SK-N-SH (cell line): ENCODE data around the gene DENND2C. TPM values are rescaled to one million over a fixed set of nuclear protein-coding genes. Genes with fewer than 3 reads are reported as not detected.

Experiments used
- CTCF ChIA-PET: fragments of 300-600, 350-600 bp; formaldehyde crosslinking; extraction: SDS; loops from one replicate; lab custom pipeline; 2021; lab: Yijun Ruan, JAX
- POLR2A ChIA-PET: fragments of 350-600 bp; sonication (Branson Sonifier 250); formaldehyde crosslinking; extraction: SDS; loops from one replicate; lab custom pipeline; 2020; ENCODE audit warnings: antibody characterized with exemption, inconsistent platforms; lab: Yijun Ruan, JAX
- DNase-seq: peaks from one replicate; pipeline ENCODE4 v3.0.0; 2012
- H2AFZ ChIP-seq: fragments of 200-600 bp; sonication (generic); 2 replicates; pipeline ENCODE4 v1.8.1; 2016; ENCODE audit warnings: antibody characterized with exemption, mild to moderate bottlenecking, low read depth
- H3F3A ChIP-seq: fragments of 200-600 bp; sonication (generic); replicated peaks from 2 replicates; pipeline ENCODE3; 2016; ENCODE audit warnings: antibody characterized with exemption, mild to moderate bottlenecking; ENCODE audit not compliant: insufficient read depth
- H3K27ac ChIP-seq, 2 experiments: fragments of 200-500 bp in 1 of 2; fragments of 200-600 bp in 1 of 2; sonication (Bioruptor generic) in 1 of 2; sonication (generic), shearing (Covaris generic) in 1 of 2; 2 replicates each; pipeline versions ENCODE4 v1.5.1 to v1.6.1; 2014 to 2016; ENCODE audit warnings: low read depth in 2 of 2, inconsistent platforms in 1 of 2, low read length in 1 of 2, mild to moderate bottlenecking in 1 of 2, mixed read lengths in 1 of 2
- H3K27me3 ChIP-seq: fragments of 200-600 bp; sonication (generic), shearing (Covaris generic); 2 replicates; pipeline ENCODE4 v1.6.1; 2016; ENCODE audit warnings: mixed run types; ENCODE audit not compliant: insufficient read depth
- H3K36me3 ChIP-seq, 2 experiments: fragments of 200-500 bp in 1 of 2; fragments of 200-600 bp in 1 of 2; sonication (Bioruptor generic) in 1 of 2; sonication (generic) in 1 of 2; replicated peaks in 1 of 2; 2 replicates each; pipeline versions ENCODE3 to v1.5.1; 2014 to 2016; ENCODE audit warnings: low read length in 1 of 2, mild to moderate bottlenecking in 1 of 2; ENCODE audit not compliant: insufficient read depth in 2 of 2, control insufficient read depth in 1 of 2
- H3K4me1 ChIP-seq, 2 experiments: fragments of 200-500 bp in 1 of 2; fragments of 200-600 bp in 1 of 2; sonication (Bioruptor generic) in 1 of 2; sonication (generic), shearing (Covaris generic) in 1 of 2; 2 replicates each; pipeline versions ENCODE4 v1.5.1 to v1.6.1; 2014 to 2016; ENCODE audit warnings: low read depth in 1 of 2, low read length in 1 of 2, mixed run types in 1 of 2; ENCODE audit not compliant: insufficient read depth in 2 of 2, control insufficient read depth in 1 of 2
- H3K4me2 ChIP-seq: fragments of 200-600 bp; sonication (generic), shearing (Covaris generic); 2 replicates; pipeline ENCODE4 v1.6.1; 2017; ENCODE audit warnings: mixed run types
- H3K4me3 ChIP-seq, 2 experiments: fragments of 200-500 bp in 1 of 2; fragments of 200-600 bp in 1 of 2; sonication (Bioruptor generic) in 1 of 2; sonication (generic), shearing (Covaris generic) in 1 of 2; 2 replicates each; pipeline versions ENCODE4 v1.5.1 to v1.8.1; 2014 to 2016; ENCODE audit warnings: low read depth in 2 of 2, inconsistent platforms in 1 of 2, low read length in 1 of 2, mild to moderate bottlenecking in 1 of 2, mixed read lengths in 1 of 2, moderate library complexity in 1 of 2
- H3K79me2 ChIP-seq: fragments of 200-600 bp; sonication (generic); 2 replicates; pipeline ENCODE4 v1.8.1; 2017; ENCODE audit warnings: mild to moderate bottlenecking; ENCODE audit not compliant: insufficient read depth
- H3K9ac ChIP-seq: fragments of 200-600 bp; sonication (generic); 2 replicates; pipeline ENCODE4 v1.6.1; 2017; ENCODE audit warnings: mixed run types
- H3K9me2 ChIP-seq: fragments of 200-600 bp; sonication (generic); 2 replicates; pipeline ENCODE4 v1.6.1; 2017; ENCODE audit warnings: mixed run types
- H3K9me3 ChIP-seq: fragments of 200-600 bp; sonication (generic); 2 replicates; pipeline ENCODE4 v1.6.1; 2017; ENCODE audit warnings: mixed run types, mild to moderate bottlenecking, moderate library complexity
- H4K20me1 ChIP-seq: fragments of 200-600 bp; sonication (generic); 2 replicates; pipeline ENCODE4 v1.6.1; 2017; ENCODE audit warnings: mild to moderate bottlenecking, mixed run types; ENCODE audit not compliant: insufficient read depth
- CHD2 ChIP-seq: fragments of 150-350 bp; IDR thresholded peaks from 2 replicates; pipeline ENCODE4 v1.6.1; 2018; ENCODE audit warnings: low read length; ENCODE audit not compliant: partially characterized antibody
- ELF1 ChIP-seq: IDR thresholded peaks from 2 replicates; pipeline ENCODE4 v1.4.0; 2012
- FOXJ3 ChIP-seq: sonication (generic); formaldehyde crosslinking; IDR thresholded peaks from 2 replicates; pipeline ENCODE4 v1.5.1; 2020; ENCODE audit warnings: mild to moderate bottlenecking, missing genetic modification reagents
- GABPA ChIP-seq: IDR thresholded peaks from 2 replicates; pipeline ENCODE4 v1.4.0; 2012; ENCODE audit warnings: low read depth, mild to moderate bottlenecking
- NRF1 ChIP-seq: IDR thresholded peaks from 2 replicates; pipeline ENCODE4 v1.6.1; 2012; ENCODE audit warnings: low read depth, mild to moderate bottlenecking, low read length
- RFX5 ChIP-seq: IDR thresholded peaks from 2 replicates; pipeline ENCODE4 v1.6.1; 2012; ENCODE audit warnings: mild to moderate bottlenecking, improper control_type of control experiment, low read length
- SMC3 ChIP-seq: IDR thresholded peaks from 2 replicates; pipeline ENCODE4 v1.6.1; 2012; ENCODE audit warnings: low read depth, low read length, improper control_type of control experiment
- TCF12 ChIP-seq: IDR thresholded peaks from 2 replicates; pipeline ENCODE4 v1.4.0; 2012
- TEAD4 ChIP-seq: IDR thresholded peaks from 2 replicates; pipeline ENCODE4 v1.4.0; 2012; ENCODE audit warnings: mild to moderate bottlenecking, borderline replicate concordance; ENCODE audit not compliant: insufficient read depth
- YY1 ChIP-seq: IDR thresholded peaks from 2 replicates; pipeline ENCODE4 v1.4.0; 2012; ENCODE audit warnings: low read depth, mild to moderate bottlenecking
- WGBS: methylation state at CpG from one replicate; pipeline ENCODE4 v1.1.6; 2017; ENCODE audit warnings: low lambda C conversion rate; 5-methylcytosine and 5-hydroxymethylcytosine counted together
- polyA plus RNA-seq, 3 experiments: library from polyadenylated mRNA; depleted of rRNA; stranded (reverse); fragments of >200 nt; gene quantifications; 2 replicates each; pipeline ENCODE4 v1.2.3, GENCODE V29; 2012
- TF ChIP-seq, protein P1 (sequence below): IDR thresholded peaks from 2 replicates; pipeline ENCODE4 v1.4.0; 2012; ENCODE audit warnings: low read depth, borderline replicate concordance
- TF ChIP-seq, protein P2 (sequence below): fragments of 200-600 bp; sonication (generic); IDR thresholded peaks from 2 replicates; pipeline ENCODE4 v1.6.1; 2017; ENCODE audit warnings: antibody characterized with exemption, mild to moderate bottlenecking, moderate library complexity
- TF ChIP-seq, protein P3 (sequence below): fragments of 150-350 bp; IDR thresholded peaks from 2 replicates; pipeline ENCODE4 v1.6.1; 2016; ENCODE audit warnings: mild to moderate bottlenecking, low read depth, low read length
- TF ChIP-seq, protein P4 (sequence below): fragments of 150-350 bp; IDR thresholded peaks from 2 replicates; pipeline ENCODE4 v1.6.1; 2017; ENCODE audit warnings: antibody characterized with exemption, low read length, low read depth, borderline replicate concordance
- TF ChIP-seq, protein P5 (sequence below): IDR thresholded peaks from 2 replicates; pipeline ENCODE4 v1.4.0; 2012; ENCODE audit warnings: low read depth

The DENND2C gene
- polyA plus RNA-seq, 1 of the 3 experiments (the other 2 are of a cell fraction), result 0.03 TPM

DNA sequence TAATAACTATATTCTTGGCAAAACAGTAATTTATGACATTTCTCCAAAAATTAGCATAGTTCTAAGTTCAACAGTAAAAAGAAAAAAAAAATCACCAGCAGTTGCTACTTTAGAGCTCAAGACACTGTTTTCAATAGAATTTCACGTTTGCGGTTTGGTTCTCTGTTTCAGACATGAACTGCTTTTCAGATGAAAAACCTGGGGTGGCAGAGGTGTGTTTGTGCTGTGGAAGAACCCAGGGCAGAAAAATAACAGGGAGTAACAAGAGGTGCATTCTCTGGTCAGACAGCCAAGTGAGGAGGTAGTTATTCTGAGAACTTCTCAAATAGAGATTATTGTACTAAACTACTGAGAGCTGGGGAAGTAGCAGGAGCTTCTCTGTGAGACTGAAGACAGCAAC lies 37.8 kb upstream of the DENND2C start:
- POLR2A ChIA-PET, result no interaction called here
- Histone ChIP-seq H3F3A (peaks cover 51% of the 10 kb centered on the region), H3K9ac (no peak overlapping the region), H3K27me3 (no peaks in the 10 kb centered on the region), H3K79me2 (peaks cover 28% of the 10 kb centered on the region), H3K9me3 (no peaks in the 10 kb centered on the region), H3K9me2 (no peaks in the 10 kb centered on the region), H3K4me1 (no peaks in the 10 kb centered on the region; a peak in 1 of 4 replicates), H3K4me2 (no peak overlapping the region), H4K20me1 (no peaks in the 10 kb centered on the region), H2AFZ (no peak overlapping the region), H3K36me3 (peaks cover 60 to 80% of the 10 kb centered on the region in 2 experiments), H3K27ac (no peak overlapping the region), H3K4me3 (no peak overlapping the region)
- CTCF ChIA-PET, result interaction anchor here (1.0 to 1.7 kb wide), 3 partner anchors 9 to 362 kb away, joined by 3 to 5 read pairs (median 3); partner anchors contain the start of gene NRAS
- TF ChIP-seq, protein P1, sequence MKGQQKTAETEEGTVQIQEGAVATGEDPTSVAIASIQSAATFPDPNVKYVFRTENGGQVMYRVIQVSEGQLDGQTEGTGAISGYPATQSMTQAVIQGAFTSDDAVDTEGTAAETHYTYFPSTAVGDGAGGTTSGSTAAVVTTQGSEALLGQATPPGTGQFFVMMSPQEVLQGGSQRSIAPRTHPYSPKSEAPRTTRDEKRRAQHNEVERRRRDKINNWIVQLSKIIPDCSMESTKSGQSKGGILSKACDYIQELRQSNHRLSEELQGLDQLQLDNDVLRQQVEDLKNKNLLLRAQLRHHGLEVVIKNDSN, result no peak
- TF ChIP-seq TCF12, result no peak
- no peak for TF ChIP-seq YY1
- TF ChIP-seq NRF1, result no peak
- no peak for TF ChIP-seq CHD2
- no peak for TF ChIP-seq ELF1
- no peak for TF ChIP-seq FOXJ3 (CRISPR knock-in tag)
- TF ChIP-seq, protein P2, sequence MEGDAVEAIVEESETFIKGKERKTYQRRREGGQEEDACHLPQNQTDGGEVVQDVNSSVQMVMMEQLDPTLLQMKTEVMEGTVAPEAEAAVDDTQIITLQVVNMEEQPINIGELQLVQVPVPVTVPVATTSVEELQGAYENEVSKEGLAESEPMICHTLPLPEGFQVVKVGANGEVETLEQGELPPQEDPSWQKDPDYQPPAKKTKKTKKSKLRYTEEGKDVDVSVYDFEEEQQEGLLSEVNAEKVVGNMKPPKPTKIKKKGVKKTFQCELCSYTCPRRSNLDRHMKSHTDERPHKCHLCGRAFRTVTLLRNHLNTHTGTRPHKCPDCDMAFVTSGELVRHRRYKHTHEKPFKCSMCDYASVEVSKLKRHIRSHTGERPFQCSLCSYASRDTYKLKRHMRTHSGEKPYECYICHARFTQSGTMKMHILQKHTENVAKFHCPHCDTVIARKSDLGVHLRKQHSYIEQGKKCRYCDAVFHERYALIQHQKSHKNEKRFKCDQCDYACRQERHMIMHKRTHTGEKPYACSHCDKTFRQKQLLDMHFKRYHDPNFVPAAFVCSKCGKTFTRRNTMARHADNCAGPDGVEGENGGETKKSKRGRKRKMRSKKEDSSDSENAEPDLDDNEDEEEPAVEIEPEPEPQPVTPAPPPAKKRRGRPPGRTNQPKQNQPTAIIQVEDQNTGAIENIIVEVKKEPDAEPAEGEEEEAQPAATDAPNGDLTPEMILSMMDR, result no peak
- TF ChIP-seq, protein P3, sequence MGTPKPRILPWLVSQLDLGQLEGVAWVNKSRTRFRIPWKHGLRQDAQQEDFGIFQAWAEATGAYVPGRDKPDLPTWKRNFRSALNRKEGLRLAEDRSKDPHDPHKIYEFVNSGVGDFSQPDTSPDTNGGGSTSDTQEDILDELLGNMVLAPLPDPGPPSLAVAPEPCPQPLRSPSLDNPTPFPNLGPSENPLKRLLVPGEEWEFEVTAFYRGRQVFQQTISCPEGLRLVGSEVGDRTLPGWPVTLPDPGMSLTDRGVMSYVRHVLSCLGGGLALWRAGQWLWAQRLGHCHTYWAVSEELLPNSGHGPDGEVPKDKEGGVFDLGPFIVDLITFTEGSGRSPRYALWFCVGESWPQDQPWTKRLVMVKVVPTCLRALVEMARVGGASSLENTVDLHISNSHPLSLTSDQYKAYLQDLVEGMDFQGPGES, result no peak
- TF ChIP-seq, protein P4, sequence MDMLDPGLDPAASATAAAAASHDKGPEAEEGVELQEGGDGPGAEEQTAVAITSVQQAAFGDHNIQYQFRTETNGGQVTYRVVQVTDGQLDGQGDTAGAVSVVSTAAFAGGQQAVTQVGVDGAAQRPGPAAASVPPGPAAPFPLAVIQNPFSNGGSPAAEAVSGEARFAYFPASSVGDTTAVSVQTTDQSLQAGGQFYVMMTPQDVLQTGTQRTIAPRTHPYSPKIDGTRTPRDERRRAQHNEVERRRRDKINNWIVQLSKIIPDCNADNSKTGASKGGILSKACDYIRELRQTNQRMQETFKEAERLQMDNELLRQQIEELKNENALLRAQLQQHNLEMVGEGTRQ, result no peak
- no peak for TF ChIP-seq RFX5
- no peak for TF ChIP-seq TEAD4
- no peak for TF ChIP-seq SMC3
- TF ChIP-seq GABPA, result no peak
- TF ChIP-seq, protein P5, sequence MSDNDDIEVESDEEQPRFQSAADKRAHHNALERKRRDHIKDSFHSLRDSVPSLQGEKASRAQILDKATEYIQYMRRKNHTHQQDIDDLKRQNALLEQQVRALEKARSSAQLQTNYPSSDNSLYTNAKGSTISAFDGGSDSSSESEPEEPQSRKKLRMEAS, result no peak
- 90% methylated on average over 2 of the region's 2 CpGs for WGBS
- no peak for DNase-seq
